Astrocyte of the spinal cord (primary cell): Measurements from ENCODE around the gene IL1RAPL2.

Source experiments
- DNase-seq: peaks from one replicate; pipeline ENCODE4 v3.0.0; 2011; ENCODE audit warnings: low read depth, low spot score
- H3K4me3 ChIP-seq: 2 replicates; pipeline ENCODE4 v1.5.1; 2011; ENCODE audit warnings: low read depth, mild to moderate bottlenecking, low read length, moderate library complexity
- in situ Hi-C: cut with HindIII; loops from 2 replicates; pipeline ENCODE4 v1.10.0; 2017; ENCODE audit warnings: low sequenced_read_pairs
- TF ChIP-seq, protein P1 (sequence below): IDR thresholded peaks from 2 replicates; pipeline ENCODE4 v1.5.1; 2012; ENCODE audit warnings: low read depth, mild to moderate bottlenecking, low read length, inconsistent platforms

Gene IL1RAPL2

DNA sequence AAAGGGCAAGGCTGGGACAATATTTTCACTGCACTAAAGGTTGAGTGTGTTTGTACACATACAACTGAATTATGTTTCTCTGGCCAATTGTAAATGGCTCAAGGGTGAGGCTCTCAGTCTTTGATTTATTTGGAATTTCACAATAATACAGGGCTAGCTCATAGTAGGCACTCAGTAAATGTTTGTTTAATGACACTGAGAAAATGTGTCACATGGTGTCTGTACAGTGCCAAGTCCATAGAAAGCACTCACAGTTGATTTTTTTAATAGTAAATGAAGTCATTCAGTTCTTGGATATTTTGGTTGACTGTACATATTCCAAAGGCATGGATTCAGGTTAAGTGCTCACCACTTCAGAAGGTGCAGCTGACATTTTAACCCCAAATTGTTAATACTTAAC lies 176.4 kb downstream of the IL1RAPL2 start:
- in situ Hi-C loops = no loop called here
- TF ChIP-seq, protein P1, sequence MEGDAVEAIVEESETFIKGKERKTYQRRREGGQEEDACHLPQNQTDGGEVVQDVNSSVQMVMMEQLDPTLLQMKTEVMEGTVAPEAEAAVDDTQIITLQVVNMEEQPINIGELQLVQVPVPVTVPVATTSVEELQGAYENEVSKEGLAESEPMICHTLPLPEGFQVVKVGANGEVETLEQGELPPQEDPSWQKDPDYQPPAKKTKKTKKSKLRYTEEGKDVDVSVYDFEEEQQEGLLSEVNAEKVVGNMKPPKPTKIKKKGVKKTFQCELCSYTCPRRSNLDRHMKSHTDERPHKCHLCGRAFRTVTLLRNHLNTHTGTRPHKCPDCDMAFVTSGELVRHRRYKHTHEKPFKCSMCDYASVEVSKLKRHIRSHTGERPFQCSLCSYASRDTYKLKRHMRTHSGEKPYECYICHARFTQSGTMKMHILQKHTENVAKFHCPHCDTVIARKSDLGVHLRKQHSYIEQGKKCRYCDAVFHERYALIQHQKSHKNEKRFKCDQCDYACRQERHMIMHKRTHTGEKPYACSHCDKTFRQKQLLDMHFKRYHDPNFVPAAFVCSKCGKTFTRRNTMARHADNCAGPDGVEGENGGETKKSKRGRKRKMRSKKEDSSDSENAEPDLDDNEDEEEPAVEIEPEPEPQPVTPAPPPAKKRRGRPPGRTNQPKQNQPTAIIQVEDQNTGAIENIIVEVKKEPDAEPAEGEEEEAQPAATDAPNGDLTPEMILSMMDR = no peak
- no peak overlapping the region for H3K4me3 ChIP-seq
- no peak for DNase-seq

DNA sequence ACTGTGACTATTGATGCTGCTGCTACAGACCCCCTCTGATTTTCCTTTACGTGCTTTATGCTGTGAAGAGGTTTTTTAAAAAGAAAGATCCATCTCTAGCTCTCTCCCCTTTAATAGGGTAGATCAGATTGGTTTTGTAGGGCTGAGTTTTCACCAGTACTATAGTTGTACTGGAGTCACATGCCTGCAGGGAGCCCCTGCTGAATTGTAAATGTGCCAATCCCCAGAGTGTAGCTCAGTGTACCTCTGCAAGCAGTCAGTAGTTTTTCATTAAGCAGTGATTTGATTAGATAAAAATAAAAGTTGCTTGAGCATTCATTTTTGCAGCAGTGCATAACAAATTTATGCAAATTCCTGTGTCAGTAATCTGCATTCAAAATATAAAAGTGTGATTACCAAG lies 179.2 kb downstream of the IL1RAPL2 start:
- no peak overlapping the region for H3K4me3 ChIP-seq
- DNase-seq = no peak
- in situ Hi-C loops = no loop called here
- TF ChIP-seq, protein P1 = no peak

DNA sequence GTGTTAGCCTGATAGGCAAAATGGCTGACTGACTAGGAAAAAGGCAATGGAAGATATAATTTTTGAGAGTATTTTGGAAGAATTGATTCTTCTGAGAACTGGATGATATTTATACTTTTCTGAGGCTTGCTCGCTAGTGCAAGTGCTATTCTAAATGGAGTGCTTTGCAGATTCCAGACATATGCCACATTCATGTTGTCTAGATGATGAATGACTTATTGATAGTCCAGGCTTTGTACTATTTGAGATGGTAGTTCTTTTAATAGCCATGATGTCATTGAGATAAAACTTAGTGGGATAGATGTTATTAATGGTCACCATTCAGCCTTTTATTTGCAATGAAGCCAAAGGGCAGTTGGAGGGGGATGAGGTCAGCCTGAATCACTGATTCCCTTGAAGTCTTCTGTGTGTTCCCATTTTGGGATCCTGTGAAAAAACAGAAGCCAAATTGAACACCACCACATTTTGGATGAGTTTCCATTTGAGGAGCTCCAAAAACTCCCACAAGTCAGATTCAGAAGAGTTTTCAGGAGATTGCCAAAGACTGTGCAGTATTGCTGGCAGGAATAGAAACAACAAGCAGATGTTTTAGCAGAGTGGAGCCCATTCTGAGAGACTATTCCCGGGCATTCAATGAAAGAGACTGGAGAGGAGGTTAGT lies 184.1 kb downstream of the IL1RAPL2 start:
- peak; percentile 2 for DNase-seq
- in situ Hi-C loops = no loop called here
- TF ChIP-seq, protein P1 = no peak
- H3K4me3 ChIP-seq = no peak overlapping the region

DNA sequence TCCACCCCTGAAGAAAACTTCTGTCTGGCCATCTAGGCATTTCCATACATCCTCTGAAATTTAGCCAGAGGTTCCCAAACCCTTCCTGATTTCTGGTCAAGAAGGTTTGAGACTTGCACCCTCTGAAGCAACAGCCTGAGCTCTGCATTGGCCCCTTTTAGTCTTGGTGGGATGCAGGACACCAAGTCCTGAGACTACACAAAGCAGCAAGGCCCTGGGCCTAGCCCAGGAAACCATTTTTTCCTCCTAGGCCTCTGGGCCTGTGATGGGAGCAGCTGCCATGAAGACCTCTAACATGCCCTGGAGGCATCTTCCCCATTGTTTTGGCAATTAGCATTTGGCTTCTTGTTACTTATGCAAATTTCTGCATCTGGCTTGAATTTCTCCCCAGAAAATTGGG lies 196.6 kb downstream of the IL1RAPL2 start:
- no peak for DNase-seq
- H3K4me3 ChIP-seq = no peak overlapping the region
- TF ChIP-seq, protein P1 = no peak
- in situ Hi-C loops = no loop called here

DNA sequence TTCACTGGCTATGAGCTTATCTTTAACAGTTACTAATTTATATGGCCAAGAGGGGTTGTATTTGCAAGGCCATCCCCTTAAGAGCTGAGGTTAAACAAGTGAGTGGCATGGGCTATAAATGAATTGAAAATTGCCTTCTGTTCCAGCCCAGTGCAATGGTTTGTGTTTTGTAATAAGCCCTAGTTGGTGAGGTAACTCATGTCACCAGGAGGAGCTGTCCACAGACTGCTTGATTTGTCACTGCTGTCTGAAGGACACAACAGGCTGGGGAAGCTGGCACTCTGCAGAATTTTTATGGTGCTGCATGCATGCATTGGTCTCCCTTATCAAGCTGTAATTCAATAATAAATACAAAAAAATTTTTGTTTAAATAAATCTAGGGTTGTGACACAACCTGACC lies 223.8 kb downstream of the IL1RAPL2 start:
- no peak overlapping the region for H3K4me3 ChIP-seq
- DNase-seq = no peak
- in situ Hi-C loops = no loop called here
- TF ChIP-seq, protein P1 = no peak

DNA sequence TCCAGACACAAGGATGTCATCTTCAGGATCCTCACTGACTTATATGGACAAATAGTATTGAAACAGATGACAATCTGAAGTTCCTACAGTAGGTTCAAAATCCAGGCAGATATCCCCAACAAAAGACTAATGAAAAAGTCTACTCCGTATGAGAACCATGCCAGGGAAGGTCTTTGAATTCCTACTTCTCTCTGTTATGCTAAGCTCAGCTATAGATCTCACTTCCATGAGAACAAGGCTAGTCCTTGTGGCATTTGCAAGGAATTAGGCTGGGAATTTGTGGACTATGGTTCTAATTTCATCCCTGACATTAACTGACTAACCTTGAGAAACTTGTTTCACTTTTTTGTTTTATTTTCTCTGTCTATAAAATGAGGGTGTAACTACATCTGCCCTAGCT lies 229.8 kb downstream of the IL1RAPL2 start:
- no peak overlapping the region for H3K4me3 ChIP-seq
- DNase-seq = no peak
- in situ Hi-C loops = no loop called here
- TF ChIP-seq, protein P1 = no peak
